SHP77 treated with DMSO at 0.1 percent for 48 hours (cell line): Measurements from ENCODE around the gene TSNAX.
"Not testable (repeated sequence)": the region's sequence is repeated elsewhere in the genome, so short reads cannot be mapped to it uniquely, and the experiment has no call there.

Experiments
- DNase-seq: peaks from one replicate; lab custom pipeline; 2025; lab: John Stamatoyannopoulos, UW

TSNAX gene

GRCh38 chr1:231528172-231529029, at the start of gene TSNAX:
Gene TSNAX (plus strand): TSS chr1:231528669. CDS start chr1:231528811, 142 bp downstream.
- peak; percentile 91 for DNase-seq

DNA sequence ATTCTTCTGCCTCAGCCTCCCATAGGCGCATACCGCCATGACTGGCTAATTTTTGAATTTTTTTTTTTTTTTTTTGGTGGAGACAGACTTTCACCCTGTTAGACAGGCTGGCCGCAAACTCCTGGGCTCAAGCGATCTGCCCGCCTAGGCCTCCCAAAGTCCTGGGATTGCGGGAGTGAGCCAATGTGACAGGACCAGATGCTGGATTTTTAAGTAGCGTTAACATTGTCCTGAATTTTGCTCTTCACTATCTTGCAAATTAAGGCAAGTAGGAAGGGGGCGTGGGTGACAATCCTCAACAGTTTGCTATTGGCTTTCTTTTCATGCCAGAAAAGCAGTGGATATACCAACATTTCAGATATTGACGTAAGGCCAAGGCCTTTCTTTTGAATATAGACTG, 49.7 kb upstream of the TSNAX start:
- no peak for DNase-seq

DNA sequence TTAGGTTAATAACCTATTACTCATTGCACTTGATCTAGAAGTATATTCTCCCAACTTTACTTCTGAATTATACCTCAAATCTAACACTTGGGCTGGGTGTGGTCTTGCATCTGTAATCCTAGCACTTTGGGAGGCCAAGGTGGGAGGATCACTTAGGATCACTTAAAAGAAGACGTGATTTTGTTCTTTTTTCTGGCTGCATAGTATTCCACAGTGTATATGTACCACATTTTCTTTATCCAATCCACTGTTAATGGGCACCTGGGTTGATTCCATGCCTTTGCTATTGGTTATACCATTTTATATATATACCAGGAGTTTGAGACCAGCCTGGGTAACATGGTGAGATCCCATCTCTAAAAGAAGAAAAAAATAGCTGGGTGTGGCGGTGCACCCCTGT, 48.5 kb upstream of the TSNAX start:
- no peak for DNase-seq

- DNase-seq: no peak
Measured at GRCh38 chr1:231481289-231481688, 47.2 kb upstream of the TSNAX start.

DNA sequence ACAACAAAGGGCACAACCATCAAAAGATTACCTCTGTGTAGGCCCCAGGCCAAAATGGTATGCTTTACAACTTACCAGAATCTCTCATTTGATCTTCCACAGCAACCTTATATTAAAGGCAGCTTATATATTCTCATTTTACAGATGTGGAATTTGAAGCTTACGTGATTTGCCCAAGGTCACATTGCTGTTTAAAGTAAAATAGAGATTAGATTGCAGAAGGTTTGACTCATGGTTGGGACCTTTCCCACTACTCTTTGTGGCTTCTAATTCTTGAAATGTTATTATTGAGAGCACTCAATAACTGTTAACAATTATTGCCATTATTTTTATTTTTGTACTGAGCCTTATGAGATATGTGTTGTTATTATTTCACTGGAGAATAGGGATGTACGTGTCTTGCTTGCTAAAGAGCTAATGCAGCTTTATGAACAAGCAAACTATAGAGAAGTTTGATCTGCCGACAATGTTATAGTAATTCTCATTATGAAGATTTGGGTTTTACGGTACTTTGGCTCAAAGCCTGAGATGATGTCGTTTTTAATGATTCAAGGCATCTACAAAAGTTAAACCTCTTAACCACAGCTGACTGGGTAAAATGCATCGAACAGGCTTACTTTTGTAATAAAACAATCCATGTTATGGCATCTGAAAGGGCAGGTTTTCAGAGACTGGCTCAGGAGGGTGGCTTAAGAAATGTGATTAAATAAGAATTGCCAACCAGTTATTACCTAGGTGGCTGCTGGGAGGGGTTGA, 43.3 kb upstream of the TSNAX start:
- no peak for DNase-seq

DNA sequence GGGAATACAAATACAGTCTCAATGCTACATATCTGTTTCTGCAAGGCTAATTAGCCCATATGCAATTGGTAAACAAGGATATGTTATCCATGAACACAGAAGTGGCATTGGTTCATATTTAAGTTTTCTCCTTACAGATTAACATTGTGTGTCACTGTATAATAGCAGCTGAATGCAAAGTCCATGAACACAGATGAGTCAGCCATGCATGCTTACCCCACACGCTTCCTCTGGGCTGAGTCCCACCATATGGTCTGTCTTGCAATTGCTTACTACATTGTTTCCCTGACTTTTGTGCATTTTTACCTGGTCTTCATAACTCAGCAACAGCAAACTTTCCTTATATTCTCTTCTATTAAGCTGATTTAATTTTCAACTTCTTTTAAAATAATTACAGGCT, 41.5 kb upstream of the TSNAX start:
- DNase-seq: no peak

GRCh38 chr1:231487910-231488309, 40.6 kb upstream of the TSNAX start:
- no peak for DNase-seq

GRCh38 chr1:231493421-231494185, 34.9 kb upstream of the TSNAX start:
- DNase-seq: no peak

DNA sequence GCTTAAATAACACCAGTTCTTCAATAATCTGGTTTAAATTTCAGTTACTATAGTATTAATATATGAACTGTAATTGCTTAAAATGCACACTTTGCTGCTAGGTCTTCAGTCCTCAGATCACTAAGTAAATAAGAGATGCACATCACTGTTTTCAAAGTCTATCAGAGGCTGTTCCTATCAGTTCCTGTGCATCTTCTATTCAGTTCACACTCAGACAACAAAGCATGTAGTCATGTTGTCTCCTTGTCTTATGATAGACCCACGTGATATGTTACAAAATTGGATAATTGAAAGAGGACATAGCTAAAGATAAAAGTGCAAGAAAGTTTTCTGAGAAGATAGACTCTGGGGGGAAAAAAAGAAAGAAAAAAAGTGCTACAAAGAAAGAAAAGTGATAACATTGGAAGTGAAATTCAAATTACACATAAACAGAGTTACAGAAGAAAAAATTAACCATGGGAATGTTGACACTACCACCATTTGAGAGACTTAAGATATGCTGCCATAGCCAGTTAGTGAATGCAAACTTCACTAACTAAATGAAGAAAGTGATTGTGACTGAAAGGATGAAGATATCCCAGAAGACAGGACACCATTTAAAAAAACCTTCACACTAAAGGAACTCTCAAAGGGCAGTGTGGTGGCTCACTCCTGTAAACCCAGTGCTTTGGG, 33.9 kb upstream of the TSNAX start:
- DNase-seq: no peak

DNA sequence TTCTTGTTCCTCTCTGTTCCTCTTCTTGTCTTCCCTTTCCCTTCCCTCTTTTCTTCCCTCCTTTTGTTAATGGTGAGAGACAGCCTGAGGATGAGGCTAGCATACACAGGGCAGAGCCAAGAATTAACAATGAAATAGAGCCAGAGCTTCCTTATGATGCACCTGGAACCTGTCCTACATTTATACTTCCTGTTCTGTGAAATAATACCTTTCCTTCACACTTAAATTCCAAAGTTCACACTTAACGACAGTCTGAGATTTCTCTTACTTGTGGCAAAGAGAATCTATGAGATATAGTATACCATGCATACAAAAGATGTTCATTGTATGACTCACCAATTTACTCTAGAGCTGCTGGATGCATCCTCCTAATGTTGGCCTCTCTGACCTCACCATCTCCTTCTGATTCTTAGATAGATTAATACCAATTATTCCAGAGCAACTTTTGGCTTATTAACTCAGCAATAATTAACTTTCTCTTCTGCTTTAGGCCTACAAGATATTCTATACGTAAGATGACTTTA, 30.8 kb upstream of the TSNAX start:
- DNase-seq: no peak

- no peak for DNase-seq
Measured at GRCh38 chr1:231499148-231499763, 29.2 kb upstream of the TSNAX start.

DNA sequence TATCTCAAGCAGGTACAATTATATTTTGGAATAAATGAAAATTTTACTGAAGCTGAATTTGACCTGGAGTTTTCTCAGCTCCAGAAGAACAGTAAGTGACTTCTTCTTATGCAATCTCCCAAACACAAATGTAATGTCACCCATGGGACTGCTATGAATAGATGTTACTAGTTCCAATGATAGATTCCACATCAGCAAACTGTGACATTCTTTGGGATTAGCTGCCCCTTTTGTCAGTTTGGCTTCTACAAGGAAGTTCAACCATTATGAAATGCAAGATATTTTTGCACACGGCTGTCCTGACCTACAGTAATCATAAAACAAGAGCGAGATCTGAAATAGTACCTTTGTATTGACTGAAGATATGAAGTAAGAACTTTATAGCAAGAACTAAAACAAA, 27.8 kb upstream of the TSNAX start:
- no peak for DNase-seq

GRCh38 chr1:231503168-231503567, 25.3 kb upstream of the TSNAX start:
- not testable (repeated sequence) for DNase-seq

- no peak for DNase-seq
Measured at GRCh38 chr1:231507476-231508355, 20.8 kb upstream of the TSNAX start.

DNA sequence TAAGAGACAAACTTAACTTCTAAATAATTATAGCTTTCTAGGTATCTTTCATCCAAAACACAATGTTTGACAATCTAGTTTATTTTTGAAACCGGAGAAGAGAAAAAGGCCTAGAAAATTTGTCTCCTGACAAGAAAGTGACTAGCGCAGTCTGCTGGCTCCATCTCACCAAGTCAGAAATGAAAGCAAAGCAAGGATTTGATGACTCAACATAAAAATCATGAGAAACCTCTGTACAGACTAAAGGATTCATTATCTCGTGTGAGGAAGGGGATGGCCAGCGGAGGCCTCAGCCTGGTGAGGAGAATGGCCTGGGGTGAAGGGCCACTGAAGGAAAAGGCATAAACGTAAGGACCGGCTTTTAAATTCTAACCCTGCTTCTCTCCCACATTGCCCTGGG, 20.0 kb upstream of the TSNAX start:
- DNase-seq: no peak

DNA sequence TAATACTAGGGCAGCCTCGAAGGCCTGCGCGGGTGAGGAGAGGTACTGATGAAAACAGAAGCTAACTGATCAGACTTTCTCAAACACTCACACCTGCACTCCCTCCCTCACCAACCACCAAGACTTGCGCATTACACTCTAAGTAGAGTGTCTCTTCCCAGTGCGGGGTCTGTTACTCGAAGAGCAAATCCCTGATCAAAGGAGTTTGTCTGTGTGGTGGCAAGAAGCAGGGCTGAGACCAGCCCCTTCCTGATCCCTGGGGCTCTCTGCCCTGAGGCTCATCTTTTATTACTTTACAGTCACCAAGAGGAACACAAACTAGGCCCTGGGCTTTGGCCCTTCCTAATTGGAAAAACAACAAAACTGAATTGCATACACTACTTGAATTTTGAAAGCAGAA, 19.5 kb upstream of the TSNAX start:
- DNase-seq: no peak

DNA sequence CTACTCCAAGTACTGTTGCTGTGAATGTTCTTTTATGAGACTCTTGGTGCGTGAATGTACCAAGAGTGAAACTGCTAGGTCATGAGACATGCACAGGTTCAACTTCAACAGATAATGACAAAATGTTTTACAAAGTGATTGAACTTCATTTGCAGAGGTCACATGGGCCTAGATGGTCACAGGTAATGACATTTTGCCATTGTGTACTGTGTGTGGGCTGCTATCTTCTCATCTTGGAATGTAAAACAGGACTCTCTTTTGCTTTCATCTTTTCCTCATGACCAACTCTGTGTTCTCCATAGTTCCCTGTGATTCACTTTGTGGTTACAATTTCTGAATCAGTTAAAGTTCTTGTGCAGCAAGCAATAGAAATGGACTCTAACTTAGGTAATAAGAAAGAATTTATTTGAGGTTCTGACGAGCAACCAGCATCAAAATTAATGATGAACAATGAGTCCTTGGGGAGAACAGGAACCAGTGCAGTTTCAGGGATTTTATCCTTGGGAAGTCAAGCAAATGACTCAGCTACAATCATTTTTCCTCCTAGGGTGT, 16.2 kb upstream of the TSNAX start:
- no peak for DNase-seq

DNA sequence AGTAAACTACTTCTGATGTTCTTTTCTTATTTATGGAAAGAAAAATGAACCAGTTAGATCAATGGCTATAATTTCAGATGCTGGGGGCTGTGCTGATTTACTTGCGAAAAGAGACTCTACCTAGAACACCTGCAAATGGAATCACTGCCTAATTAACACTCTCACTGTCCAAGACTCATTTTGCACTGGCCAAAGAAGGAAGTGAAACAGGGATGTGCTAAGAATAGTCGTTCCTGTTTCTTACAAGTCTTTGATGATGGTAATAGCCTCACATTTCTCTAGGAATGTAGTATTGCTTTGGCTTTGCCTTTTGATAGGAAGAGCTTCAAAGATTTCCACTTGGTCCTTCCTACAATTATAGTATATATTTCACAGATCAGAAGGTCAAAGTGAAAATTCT, 12.7 kb upstream of the TSNAX start:
- DNase-seq: no peak

GRCh38 chr1:231517076-231517475, 11.4 kb upstream of the TSNAX start:
- no peak for DNase-seq

GRCh38 chr1:231518485-231519034, 9.9 kb upstream of the TSNAX start:
- no peak for DNase-seq
